ENCODE data around the gene SCP2D1.

- no peak; the same call in 1 of the 2 replicates for TF ChIP-seq CTCF (conservative IDR thresholded peaks at IDR 0.05; ENCODE audit: low read depth, low read length)
- no peak for TF ChIP-seq EZH2 (IDR thresholded peaks at IDR 0.05; ENCODE audit: borderline replicate concordance, low read depth, low read length, poor library complexity, severe bottlenecking)
Observed at GRCh38 chr20:18793625-18794427, 19.8 kb upstream of the SCP2D1 start.
